NCI-H748 (cell line): ENCODE measurements around the gene BOLA1.
"Not testable (repeated sequence)": the region's sequence is repeated elsewhere in the genome, so short reads cannot be mapped to it uniquely, and the experiment has no call there.

Experiments
- DNase-seq: peaks from one replicate; lab custom pipeline; 2025; ENCODE audit not compliant: unreplicated experiment; lab: John Stamatoyannopoulos, UW

BOLA1 gene, protein sequence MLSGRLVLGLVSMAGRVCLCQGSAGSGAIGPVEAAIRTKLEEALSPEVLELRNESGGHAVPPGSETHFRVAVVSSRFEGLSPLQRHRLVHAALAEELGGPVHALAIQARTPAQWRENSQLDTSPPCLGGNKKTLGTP

GRCh38 chr1:149899460-149900284 lies at the start of gene BOLA1:
Gene BOLA1 (plus strand): TSS chr1:149899568. CDS start chr1:149900060, 492 bp downstream.
- peak; percentile 97 for DNase-seq

- DNase-seq: peak; percentile 27
These were observed 49.4 kb upstream of the BOLA1 start for GRCh38 chr1:149849947-149850360.

DNA sequence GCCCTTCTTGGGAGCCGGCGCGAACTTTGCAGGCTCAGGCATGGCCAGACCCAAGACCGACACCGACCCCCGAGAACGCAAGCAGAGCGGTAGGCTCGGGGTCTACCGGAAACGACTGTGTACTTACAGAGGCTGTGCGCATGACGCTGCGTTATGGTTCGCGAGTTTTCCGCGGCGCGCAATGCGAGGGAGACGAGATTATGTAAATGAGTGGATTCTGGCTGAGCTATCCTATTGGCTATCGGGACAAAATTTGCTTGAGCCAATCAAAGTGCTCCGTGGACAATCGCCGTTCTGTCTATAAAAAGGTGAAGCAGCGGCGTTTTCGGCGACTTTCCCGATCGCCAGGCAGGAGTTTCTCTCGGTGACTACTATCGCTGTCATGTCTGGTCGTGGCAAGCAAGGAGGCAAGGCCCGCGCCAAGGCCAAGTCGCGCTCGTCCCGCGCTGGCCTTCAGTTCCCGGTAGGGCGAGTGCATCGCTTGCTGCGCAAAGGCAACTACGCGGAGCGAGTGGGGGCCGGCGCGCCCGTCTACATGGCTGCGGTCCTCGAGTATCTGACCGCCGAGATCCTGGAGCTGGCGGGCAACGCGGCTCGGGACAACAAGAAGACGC lies 48.5 kb upstream of the BOLA1 start:
- not testable (repeated sequence) for DNase-seq

DNA sequence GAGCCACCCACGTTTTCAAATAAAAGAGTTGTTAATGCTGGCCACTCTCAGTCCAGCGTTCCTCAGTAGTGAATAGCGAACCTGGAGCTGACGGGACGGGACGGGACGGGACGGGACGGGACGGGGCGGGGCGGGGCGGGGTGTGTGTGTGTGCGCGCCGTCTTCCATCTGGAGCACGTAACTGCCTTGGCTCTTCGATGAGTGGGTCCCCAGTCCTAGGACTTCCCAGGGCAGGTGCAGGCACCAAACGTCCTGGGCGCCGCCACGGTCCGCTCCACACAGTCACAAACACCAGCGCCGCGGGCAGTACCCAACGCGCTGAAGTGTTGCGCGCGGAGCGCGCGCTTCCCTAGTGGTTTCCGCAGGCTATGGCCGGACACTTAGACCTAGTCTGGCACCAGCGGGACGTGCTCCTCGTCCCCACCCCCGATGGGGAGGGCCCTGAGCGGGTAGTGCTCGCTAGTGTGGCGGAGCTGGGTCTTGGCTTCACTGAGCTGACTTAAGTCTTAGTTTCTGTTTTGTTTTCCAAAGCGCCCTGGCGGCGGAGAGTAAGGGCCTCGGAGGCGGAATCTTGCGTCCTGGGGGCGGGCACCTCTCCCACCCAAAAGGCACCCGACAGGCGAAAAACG lies 47.7 kb upstream of the BOLA1 start:
- DNase-seq: not testable (repeated sequence)

DNA sequence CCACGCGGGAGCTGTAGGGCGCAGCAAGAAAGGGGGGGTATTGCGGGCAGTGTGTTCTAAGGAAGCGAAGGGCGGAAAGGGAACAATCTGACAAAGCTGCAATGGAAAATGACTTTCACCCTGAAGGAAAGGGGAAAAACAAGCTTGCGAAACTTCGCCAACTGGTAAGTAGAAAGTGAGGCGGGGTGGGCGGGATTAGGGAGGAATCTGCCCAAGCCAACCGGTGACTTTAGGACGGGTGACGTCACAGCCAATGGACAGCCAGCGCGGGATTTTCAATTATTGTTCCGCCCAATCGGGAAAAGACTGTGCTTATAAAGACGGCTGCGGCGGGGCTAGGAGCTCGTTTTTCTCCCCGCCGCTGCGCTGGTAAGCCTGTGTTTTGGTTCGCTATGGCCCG lies 47.1 kb upstream of the BOLA1 start:
- DNase-seq: not testable (repeated sequence)

DNA sequence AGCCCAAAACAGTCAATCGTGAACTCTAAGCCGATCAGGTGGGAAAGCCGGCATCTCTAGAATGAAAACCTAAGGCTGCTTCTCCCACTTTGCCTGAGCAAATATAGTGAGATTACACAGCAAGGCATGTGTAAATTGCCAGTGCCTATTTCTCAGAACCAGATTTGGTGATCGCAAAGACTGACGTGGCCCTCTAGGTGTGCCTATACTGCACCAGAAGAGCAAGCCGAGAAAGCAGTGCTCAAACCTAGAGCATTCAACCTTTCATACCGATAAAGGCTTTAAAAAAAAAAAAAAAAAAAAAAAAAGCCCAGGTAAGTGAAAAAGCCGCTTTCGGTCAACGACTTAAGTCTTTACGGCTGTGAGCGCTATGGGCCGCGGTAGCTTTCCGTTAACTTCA lies 39.1 kb upstream of the BOLA1 start:
- not testable (repeated sequence) for DNase-seq

GRCh38 chr1:149860684-149861496 lies 38.5 kb upstream of the BOLA1 start:
- DNase-seq: not testable (repeated sequence)

GRCh38 chr1:149861497-149862054 lies 37.8 kb upstream of the BOLA1 start:
- DNase-seq: not testable (repeated sequence)

DNA sequence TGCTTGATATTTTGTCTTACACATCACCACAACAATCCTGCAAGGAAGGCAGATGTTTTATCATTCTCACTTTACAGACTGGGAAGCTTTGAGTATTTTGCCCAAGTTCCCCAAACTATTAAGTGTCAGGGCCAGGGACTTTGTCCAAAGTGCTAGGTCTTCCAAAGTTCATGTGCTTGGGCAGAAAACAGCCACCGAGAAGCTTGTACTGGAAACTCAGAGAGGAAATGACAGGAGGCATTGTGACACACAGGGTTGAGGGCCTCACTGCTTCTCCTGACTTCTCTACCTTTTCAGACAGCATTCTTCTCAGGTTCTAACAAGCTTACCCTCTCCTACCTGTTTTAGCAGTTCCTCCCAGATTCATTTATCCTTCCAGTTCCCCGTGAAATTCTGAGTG lies 32.5 kb upstream of the BOLA1 start:
- DNase-seq: not testable (repeated sequence)

DNA sequence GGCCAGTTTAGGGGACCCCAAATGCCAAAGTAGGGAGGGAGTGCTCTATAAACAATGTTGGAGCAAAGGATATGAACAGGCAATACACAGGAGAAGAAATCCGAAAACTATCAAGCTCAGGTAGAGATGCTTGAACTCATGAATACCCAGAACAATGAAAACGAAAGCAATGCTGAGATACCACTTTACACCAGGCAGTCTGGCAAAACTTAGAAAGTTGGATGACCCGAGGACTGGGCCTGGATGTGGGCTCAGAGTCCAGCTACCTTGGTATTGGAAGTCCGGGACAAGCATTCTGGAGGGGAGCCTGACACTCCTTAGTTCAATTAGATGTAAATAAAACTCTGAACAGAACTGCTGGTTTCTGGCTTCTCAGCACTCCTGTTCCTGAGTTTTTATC lies 26.3 kb upstream of the BOLA1 start:
- DNase-seq: not testable (repeated sequence)

GRCh38 chr1:149877211-149877946 lies 22.0 kb upstream of the BOLA1 start:
- DNase-seq: no peak

GRCh38 chr1:149879556-149879955 lies 19.8 kb upstream of the BOLA1 start:
- DNase-seq: no peak

DNA sequence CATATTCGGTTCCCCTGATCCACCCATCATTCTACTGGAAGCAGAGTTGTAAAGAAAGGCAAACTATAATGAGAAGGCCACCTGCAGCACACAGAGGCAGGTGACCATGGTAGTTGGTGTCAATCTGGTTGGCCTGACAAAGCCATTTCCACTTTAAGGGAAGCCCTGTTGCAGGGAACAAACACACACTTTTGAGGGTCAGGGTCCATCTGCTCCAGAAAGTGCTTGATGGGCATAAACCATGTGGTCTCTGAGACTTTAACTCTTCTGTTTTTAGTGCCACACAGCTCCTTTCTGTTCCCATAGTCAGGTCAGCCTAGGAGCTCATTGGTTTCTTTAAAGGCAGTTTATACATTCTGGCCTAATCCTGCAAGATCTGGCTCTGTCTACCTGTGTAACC lies 17.5 kb upstream of the BOLA1 start:
- no peak for DNase-seq

DNA sequence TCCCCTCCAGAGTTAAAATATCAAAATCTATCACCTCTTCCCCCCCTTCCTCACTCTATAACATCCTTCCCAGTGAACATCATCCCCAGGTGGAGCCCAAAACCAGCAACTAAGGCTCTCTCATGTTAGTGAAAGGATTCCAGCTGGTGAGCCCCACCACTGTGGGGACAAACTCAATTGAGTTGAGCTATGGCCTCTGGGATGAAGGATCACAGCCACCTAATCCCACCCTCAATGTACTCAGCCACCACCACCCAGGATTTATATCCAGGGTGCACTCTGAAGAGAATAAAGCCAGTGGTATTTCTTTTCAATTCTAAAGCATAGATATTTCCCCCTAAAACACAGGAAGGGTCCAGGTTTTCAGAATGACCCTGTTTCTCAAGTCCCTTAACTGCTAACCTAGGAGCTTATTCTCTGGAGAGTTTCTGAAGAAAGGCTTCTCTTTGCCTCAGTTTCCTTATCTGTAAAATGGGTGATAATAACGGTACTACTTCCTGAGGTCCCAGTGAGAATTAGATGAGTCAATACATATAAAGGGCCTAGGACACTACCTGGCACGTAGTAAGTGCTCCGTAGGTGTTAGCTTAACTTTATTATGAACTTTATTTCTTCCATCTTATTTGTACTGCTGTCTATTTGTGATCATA lies 15.6 kb upstream of the BOLA1 start:
- no peak for DNase-seq

DNA sequence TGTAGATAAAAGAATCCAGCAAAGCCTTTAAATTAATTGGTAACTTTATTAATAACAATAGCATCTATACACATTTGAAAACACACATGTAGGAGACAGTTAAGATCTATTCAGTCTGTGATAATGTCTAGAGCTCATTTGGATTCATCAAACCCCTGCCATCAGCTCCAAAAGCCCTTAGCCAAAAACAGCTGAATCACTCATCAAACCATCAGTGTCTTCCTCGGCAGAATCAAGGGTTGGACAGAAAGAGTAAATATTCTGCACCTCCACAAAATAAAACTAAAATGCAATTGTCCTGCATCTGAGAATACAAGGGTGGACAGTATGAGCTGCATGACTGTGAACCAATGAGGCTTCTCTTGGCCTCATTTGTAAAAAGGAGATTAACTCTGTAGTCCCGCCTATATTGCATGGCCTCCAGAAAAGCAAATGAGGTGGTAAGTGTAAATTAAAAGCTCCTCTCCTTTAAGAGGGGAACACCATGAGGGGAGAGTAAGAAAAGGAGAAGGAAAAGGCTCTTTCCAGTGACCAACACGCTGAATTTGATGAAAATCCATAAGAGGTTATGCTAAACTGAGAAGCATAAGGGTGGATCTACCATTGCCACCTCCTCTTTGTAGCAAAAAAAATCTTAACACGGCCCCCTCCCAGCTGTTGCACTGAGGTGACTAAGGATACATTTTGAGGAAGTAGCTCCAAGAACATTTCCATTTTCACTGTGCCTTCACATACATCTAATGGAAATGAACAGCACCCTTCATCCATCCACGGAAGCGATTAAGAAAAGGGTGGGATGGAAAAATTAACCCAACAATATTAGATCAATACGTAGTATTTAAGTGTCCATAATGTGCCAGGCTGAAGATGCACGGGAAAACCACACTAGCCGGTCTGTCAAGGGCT lies 14.7 kb upstream of the BOLA1 start:
- DNase-seq: peak; percentile 62

DNA sequence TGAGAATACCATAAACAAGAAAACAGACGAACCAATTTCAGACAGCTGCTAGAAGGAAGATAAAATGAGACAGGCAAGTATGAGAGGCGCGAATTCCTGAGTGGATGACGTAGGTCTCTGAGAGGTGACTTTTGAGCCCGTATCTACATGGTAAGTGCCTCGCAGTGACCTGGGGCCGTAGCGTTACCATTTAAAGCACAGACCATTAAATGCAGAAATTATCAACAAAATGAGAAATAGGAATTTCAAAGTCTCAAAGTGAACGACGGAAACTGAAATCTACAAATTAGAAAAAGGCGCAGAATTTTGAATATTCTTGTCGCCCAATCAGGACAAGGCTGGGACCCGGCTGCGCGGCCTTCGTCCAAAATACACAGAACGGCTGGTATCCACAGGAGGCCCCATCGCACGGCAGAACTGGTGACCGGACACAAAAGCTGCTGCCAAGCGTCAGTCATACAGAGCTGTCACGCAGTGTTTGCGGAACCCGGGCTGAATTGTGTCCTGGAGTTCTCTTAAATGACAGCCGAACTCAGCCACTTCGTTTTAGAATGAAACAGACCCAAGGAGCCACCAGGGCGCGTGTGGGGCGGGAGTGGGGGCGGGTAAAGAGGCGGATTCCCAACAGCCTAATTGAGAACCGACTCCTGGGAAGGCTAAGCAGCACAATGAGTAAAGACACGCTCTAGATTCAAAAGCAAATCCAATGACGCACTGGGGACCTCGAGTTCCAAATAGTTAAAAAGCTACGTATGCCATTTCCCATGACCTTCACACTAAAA lies 13.8 kb upstream of the BOLA1 start:
- peak; percentile 93 for DNase-seq

GRCh38 chr1:149886121-149886395 lies 13.3 kb upstream of the BOLA1 start:
- DNase-seq: not testable (repeated sequence)
